HK-2 (cell line): ENCODE results near the gene POLR1G.
"Not testable (repeated sequence)": the region's sequence is repeated elsewhere in the genome, so short reads cannot be mapped to it uniquely, and the experiment has no call there.

Experiments used
- DNase-seq: peaks from one replicate; pipeline ENCODE4 v3.0.0-alpha.2; 2018; ENCODE audit not compliant: unreplicated experiment

POLR1G gene

GRCh38 chr19:45420356-45420755 is 13.9 kb downstream of the POLR1G start:
- DNase-seq, result no peak

GRCh38 chr19:45420871-45421270 is 14.4 kb downstream of the POLR1G start:
- DNase-seq, result no peak

GRCh38 chr19:45421947-45422498 is 15.6 kb downstream of the POLR1G start:
- DNase-seq, result no peak

GRCh38 chr19:45423033-45423588 is 16.7 kb downstream of the POLR1G start:
- DNase-seq, result no peak

- peak; percentile 99 for DNase-seq
Measured at GRCh38 chr19:45423589-45424190, 17.2 kb downstream of the POLR1G start, which contains the start of gene ERCC1. Gene ERCC1 (minus strand): TSS chr19:45423917. CDS start chr19:45423374, 543 bp downstream.

GRCh38 chr19:45424191-45425058 is 18.0 kb downstream of the POLR1G start:
- DNase-seq, result peak; percentile 90

- DNase-seq, result no peak
Measured at GRCh38 chr19:45428384-45429231, 22.2 kb downstream of the POLR1G start.

GRCh38 chr19:45429896-45430295 is 23.5 kb downstream of the POLR1G start:
- DNase-seq, result not testable (repeated sequence)

- DNase-seq, result not testable (repeated sequence)
Measured at GRCh38 chr19:45431008-45431407, 24.6 kb downstream of the POLR1G start.

GRCh38 chr19:45432543-45432942 is 26.1 kb downstream of the POLR1G start:
- not testable (repeated sequence) for DNase-seq

GRCh38 chr19:45437328-45437727 is 30.9 kb downstream of the POLR1G start:
- no peak for DNase-seq

GRCh38 chr19:45439190-45439568 is 32.7 kb downstream of the POLR1G start:
- DNase-seq, result no peak

- DNase-seq, result peak; percentile 82
Measured at GRCh38 chr19:45439569-45440258, 33.3 kb downstream of the POLR1G start.

- DNase-seq, result no peak
Measured at GRCh38 chr19:45440259-45440638, 33.8 kb downstream of the POLR1G start.

GRCh38 chr19:45440873-45441654 is 34.6 kb downstream of the POLR1G start:
- DNase-seq, result no peak

- DNase-seq, result no peak
Measured at GRCh38 chr19:45442408-45442777, 35.9 kb downstream of the POLR1G start.

GRCh38 chr19:45442778-45443461 is 36.5 kb downstream of the POLR1G start:
- no peak for DNase-seq

- peak; percentile 97 for DNase-seq
Measured at GRCh38 chr19:45443462-45444317, 37.2 kb downstream of the POLR1G start.
